K562 (cell line): ENCODE measurements around the gene DDAH2.

Experiments
- FOXJ3 ChIP-seq: sonication (generic); formaldehyde crosslinking; IDR thresholded peaks from 2 replicates; pipeline ENCODE4 v1.4.0; 2020; ENCODE audit warnings: mild to moderate bottlenecking, missing genetic modification reagents
- ILK ChIP-seq: fragments of 450-650 bp; IDR thresholded peaks from 2 replicates; pipeline ENCODE4 v1.6.1; 2016; ENCODE audit warnings: missing genetic modification characterization, low read depth, mild to moderate bottlenecking, missing compliant biosample characterization, moderate library complexity, borderline replicate concordance
- KDM5B ChIP-seq: fragments of 200-600 bp; sonication (generic); IDR thresholded peaks from 2 replicates; pipeline ENCODE4 v1.6.1; 2012; ENCODE audit warnings: low read depth, mild to moderate bottlenecking, moderate library complexity, low read length, control low read depth, inconsistent platforms; ENCODE audit not compliant: insufficient replicate concordance
- POU5F1 ChIP-seq: fragments of 150-350 bp; IDR thresholded peaks from 2 replicates; pipeline ENCODE4 v1.6.1; 2014; ENCODE audit warnings: borderline replicate concordance, low read length, low read depth, mild to moderate bottlenecking; ENCODE audit not compliant: partially characterized antibody
- SOX6 ChIP-seq: fragments of 450-650 bp; IDR thresholded peaks from 2 replicates; pipeline ENCODE4 v1.6.1; 2014; ENCODE audit warnings: mild to moderate bottlenecking
- SP1 ChIP-seq: sonication (generic); formaldehyde crosslinking; IDR thresholded peaks from 2 replicates; pipeline ENCODE4 v1.8.1; 2022; ENCODE audit warnings: mild to moderate bottlenecking, missing genetic modification reagents
- SP2 ChIP-seq: IDR thresholded peaks from 2 replicates; pipeline ENCODE4 v1.6.1; 2011; ENCODE audit warnings: mild to moderate bottlenecking, low read depth, low read length, moderate library complexity; ENCODE audit not compliant: poor library complexity, severe bottlenecking; ENCODE audit errors: extremely low read depth
- ZNF274 ChIP-seq: IDR thresholded peaks from 2 replicates; pipeline ENCODE4 v1.6.1; 2011; ENCODE audit warnings: low read depth, mild to moderate bottlenecking, low read length, moderate library complexity, borderline replicate concordance
- TF ChIP-seq, protein P1 (sequence below), 3 experiments: IDR thresholded peaks in 2 of 3; conservative IDR thresholded peaks in 1 of 3; 2 replicates each; pipeline ENCODE4 v1.5.1; 2011 to 2012; ENCODE audit warnings: low read length in 3 of 3, mild to moderate bottlenecking in 3 of 3, control low read depth in 2 of 3, improper control_type of control experiment in 1 of 3, inconsistent platforms in 1 of 3, low read depth in 1 of 3, mixed read lengths in 1 of 3, moderate library complexity in 1 of 3; ENCODE audit not compliant: insufficient read depth in 2 of 3
- TF ChIP-seq, protein P2 (sequence below): sonication (generic); formaldehyde crosslinking; IDR thresholded peaks from 2 replicates; pipeline ENCODE4 v1.8.1; 2023; ENCODE audit warnings: missing genetic modification reagents, mild to moderate bottlenecking, borderline replicate concordance

GRCh38 chr6:31776485-31776988 lies 47.4 kb upstream of the DDAH2 start:
- TF ChIP-seq, protein P1, sequence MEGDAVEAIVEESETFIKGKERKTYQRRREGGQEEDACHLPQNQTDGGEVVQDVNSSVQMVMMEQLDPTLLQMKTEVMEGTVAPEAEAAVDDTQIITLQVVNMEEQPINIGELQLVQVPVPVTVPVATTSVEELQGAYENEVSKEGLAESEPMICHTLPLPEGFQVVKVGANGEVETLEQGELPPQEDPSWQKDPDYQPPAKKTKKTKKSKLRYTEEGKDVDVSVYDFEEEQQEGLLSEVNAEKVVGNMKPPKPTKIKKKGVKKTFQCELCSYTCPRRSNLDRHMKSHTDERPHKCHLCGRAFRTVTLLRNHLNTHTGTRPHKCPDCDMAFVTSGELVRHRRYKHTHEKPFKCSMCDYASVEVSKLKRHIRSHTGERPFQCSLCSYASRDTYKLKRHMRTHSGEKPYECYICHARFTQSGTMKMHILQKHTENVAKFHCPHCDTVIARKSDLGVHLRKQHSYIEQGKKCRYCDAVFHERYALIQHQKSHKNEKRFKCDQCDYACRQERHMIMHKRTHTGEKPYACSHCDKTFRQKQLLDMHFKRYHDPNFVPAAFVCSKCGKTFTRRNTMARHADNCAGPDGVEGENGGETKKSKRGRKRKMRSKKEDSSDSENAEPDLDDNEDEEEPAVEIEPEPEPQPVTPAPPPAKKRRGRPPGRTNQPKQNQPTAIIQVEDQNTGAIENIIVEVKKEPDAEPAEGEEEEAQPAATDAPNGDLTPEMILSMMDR (IDR thresholded peaks at IDR 0.05 in 2 of 3, conservative IDR thresholded peaks at IDR 0.05 in 1 of 3; ENCODE audit: insufficient read depth in 2 of 3, low read depth in 1 of 3, low read length in 3 of 3), result no peak
- no peak for TF ChIP-seq POU5F1
- TF ChIP-seq SP2, result no peak
- TF ChIP-seq, protein P2, sequence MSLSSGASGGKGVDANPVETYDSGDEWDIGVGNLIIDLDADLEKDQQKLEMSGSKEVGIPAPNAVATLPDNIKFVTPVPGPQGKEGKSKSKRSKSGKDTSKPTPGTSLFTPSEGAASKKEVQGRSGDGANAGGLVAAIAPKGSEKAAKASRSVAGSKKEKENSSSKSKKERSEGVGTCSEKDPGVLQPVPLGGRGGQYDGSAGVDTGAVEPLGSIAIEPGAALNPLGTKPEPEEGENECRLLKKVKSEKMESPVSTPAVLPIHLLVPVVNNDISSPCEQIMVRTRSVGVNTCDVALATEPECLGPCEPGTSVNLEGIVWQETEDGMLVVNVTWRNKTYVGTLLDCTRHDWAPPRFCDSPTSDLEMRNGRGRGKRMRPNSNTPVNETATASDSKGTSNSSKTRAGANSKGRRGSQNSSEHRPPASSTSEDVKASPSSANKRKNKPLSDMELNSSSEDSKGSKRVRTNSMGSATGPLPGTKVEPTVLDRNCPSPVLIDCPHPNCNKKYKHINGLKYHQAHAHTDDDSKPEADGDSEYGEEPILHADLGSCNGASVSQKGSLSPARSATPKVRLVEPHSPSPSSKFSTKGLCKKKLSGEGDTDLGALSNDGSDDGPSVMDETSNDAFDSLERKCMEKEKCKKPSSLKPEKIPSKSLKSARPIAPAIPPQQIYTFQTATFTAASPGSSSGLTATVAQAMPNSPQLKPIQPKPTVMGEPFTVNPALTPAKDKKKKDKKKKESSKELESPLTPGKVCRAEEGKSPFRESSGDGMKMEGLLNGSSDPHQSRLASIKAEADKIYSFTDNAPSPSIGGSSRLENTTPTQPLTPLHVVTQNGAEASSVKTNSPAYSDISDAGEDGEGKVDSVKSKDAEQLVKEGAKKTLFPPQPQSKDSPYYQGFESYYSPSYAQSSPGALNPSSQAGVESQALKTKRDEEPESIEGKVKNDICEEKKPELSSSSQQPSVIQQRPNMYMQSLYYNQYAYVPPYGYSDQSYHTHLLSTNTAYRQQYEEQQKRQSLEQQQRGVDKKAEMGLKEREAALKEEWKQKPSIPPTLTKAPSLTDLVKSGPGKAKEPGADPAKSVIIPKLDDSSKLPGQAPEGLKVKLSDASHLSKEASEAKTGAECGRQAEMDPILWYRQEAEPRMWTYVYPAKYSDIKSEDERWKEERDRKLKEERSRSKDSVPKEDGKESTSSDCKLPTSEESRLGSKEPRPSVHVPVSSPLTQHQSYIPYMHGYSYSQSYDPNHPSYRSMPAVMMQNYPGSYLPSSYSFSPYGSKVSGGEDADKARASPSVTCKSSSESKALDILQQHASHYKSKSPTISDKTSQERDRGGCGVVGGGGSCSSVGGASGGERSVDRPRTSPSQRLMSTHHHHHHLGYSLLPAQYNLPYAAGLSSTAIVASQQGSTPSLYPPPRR (CRISPR knock-in tag), result no peak
- TF ChIP-seq ILK (tag), result no peak
- TF ChIP-seq SOX6, result no peak
- no peak; the same call in 1 of the 2 replicates for TF ChIP-seq SP1 (CRISPR knock-in tag)
- peak; percentile 10 for TF ChIP-seq KDM5B
- no peak for TF ChIP-seq ZNF274
- TF ChIP-seq FOXJ3, result no peak
